K562 (cell line): Measurements from ENCODE around the gene ERCC1. TPM values are rescaled to one million over a fixed set of nuclear protein-coding genes. Genes with fewer than 3 reads are reported as not detected.

ENCODE experiments used
- CTCF ChIP-seq, 3 experiments: IDR thresholded peaks in 2 of 3; conservative IDR thresholded peaks in 1 of 3; 2 replicates each; pipeline ENCODE4 v1.5.1; 2011 to 2012; ENCODE audit warnings: low read length in 3 of 3, mild to moderate bottlenecking in 3 of 3, control low read depth in 2 of 3, improper control_type of control experiment in 1 of 3, inconsistent platforms in 1 of 3, low read depth in 1 of 3, mixed read lengths in 1 of 3, moderate library complexity in 1 of 3; ENCODE audit not compliant: insufficient read depth in 2 of 3
- ERF ChIP-seq: fragments of 450-650 bp; formaldehyde crosslinking; IDR thresholded peaks from 2 replicates; pipeline ENCODE4 v1.4.0; 2020; ENCODE audit warnings: mild to moderate bottlenecking, mixed read lengths
- FOXJ2 ChIP-seq: fragments of 200-800 bp; sonication (Bioruptor generic); IDR thresholded peaks from 2 replicates; pipeline ENCODE4 v1.6.1; 2016; ENCODE audit warnings: missing genetic modification characterization, missing compliant biosample characterization
- GABPA ChIP-seq: fragments of 200-800 bp; sonication (Bioruptor generic); conservative IDR thresholded peaks from 2 replicates; pipeline ENCODE4 v1.6.1; 2016; ENCODE audit warnings: low read depth, missing genetic modification characterization, missing compliant biosample characterization
- HDAC1 ChIP-seq, 2 experiments: fragments of 450-650 bp; IDR thresholded peaks; 2 replicates each; pipeline ENCODE4 v1.6.1; 2016 to 2017; ENCODE audit warnings: inconsistent platforms in 1 of 2, mild to moderate bottlenecking in 1 of 2, moderate library complexity in 1 of 2
- POU5F1 ChIP-seq: fragments of 150-350 bp; IDR thresholded peaks from 2 replicates; pipeline ENCODE4 v1.6.1; 2014; ENCODE audit warnings: borderline replicate concordance, low read length, low read depth, mild to moderate bottlenecking; ENCODE audit not compliant: partially characterized antibody
- RFX5 ChIP-seq: IDR thresholded peaks from 2 replicates; pipeline ENCODE4 v1.6.1; 2011; ENCODE audit warnings: low read depth, mild to moderate bottlenecking, improper control_type of control experiment, low read length
- SIN3B ChIP-seq: fragments of 450-650 bp; IDR thresholded peaks from 2 replicates; pipeline ENCODE4 v1.6.1; 2017; ENCODE audit warnings: low read depth, mild to moderate bottlenecking, moderate library complexity
- SP1 ChIP-seq: sonication (generic); formaldehyde crosslinking; IDR thresholded peaks from 2 replicates; pipeline ENCODE4 v1.8.1; 2022; ENCODE audit warnings: mild to moderate bottlenecking, missing genetic modification reagents
- TBL1XR1 ChIP-seq, 2 experiments: IDR thresholded peaks; 2 replicates each; pipeline ENCODE4 v1.6.1; 2012; ENCODE audit warnings: improper control_type of control experiment in 2 of 2, low read length in 2 of 2, mild to moderate bottlenecking in 1 of 2
- TSHZ1 ChIP-seq: fragments of 250-450 bp; sonication (Bioruptor Pico); IDR thresholded peaks from 2 replicates; pipeline ENCODE4 v1.4.0; 2020; ENCODE audit warnings: mild to moderate bottlenecking, moderate library complexity
- VEZF1 ChIP-seq: fragments of 200-800 bp; sonication (Bioruptor generic); IDR thresholded peaks from 2 replicates; pipeline ENCODE4 v1.6.1; 2017; ENCODE audit warnings: missing genetic modification characterization, missing compliant biosample characterization
- ZNF121 ChIP-seq: sonication (generic); formaldehyde crosslinking; conservative IDR thresholded peaks from 2 replicates; pipeline ENCODE4 v1.8.0; 2022; ENCODE audit warnings: missing genetic modification reagents
- ZNF395 ChIP-seq: fragments of 200-800 bp; sonication (Bioruptor generic); IDR thresholded peaks from 2 replicates; pipeline ENCODE4 v1.6.1; 2017; ENCODE audit warnings: missing genetic modification characterization, missing compliant biosample characterization
- polyA plus RNA-seq, 8 experiments: library from polyadenylated mRNA; depleted of rRNA in 4 of 8; stranded (reverse) in 5 of 8; unstranded in 3 of 8; fragments of >200 nt; fragmentation: Nextera tagmentation in 2 of 8; fragmentation: Illumina TruSeq in 1 of 8; extraction: Ambion mirVana in 2 of 8; extraction: Trizol in 1 of 8; gene quantifications; 2 replicates each; pipeline versions ENCODE4 v1.2.1 to v1.2.3, GENCODE V29; 2011 to 2014; ENCODE audit warnings: inconsistent platforms in 1 of 8, missing spikeins in 1 of 8
- total RNA-seq, 7 experiments: library from RNA; depleted of rRNA in 6 of 7; stranded (reverse); fragments of >200 nt in 6 of 7; fragmentation: Illumina TruSeq in 2 of 7; extraction: Trizol in 2 of 7; gene quantifications; 2 replicates each; pipeline versions ENCODE4 v1.2.1 to v1.2.3, GENCODE V29; 2011 to 2021; ENCODE audit warnings: low replicate concordance in 1 of 7

The ERCC1 gene
- total and polyA plus RNA-seq, 9 of the 15 experiments (the other 6 are each of a cell fraction or from before 2014, with no cell fraction given), result 9.3 to 92.6 (median 60.0) TPM

- TF ChIP-seq TSHZ1 (CRISPR knock-in tag) (no peak), FOXJ2 (tag) (peak; percentile 63; the same call in 1 of the 2 replicates), RFX5 (peak; percentile 19; the same call in 1 of the 2 replicates), ZNF395 (peak; percentile 96), HDAC1 (IDR thresholded peaks at IDR 0.05) (peak in 1 of 2 experiments; percentile 97; a peak in 2 of 4 replicates), VEZF1 (CRISPR knock-in tag) (peak; percentile 65), SIN3B (no peak), SP1 (CRISPR knock-in tag) (0 out of 2 replicates have a peak, but pooled peaks have one; percentile 10), POU5F1 (peak; percentile 75), TBL1XR1 (IDR thresholded peaks at IDR 0.05; ENCODE audit: low read length in 2 of 2) (peak; percentile 10 to 80; a peak in 3 of 4 replicates), CTCF (IDR thresholded peaks at IDR 0.05 in 2 of 3, conservative IDR thresholded peaks at IDR 0.05 in 1 of 3; ENCODE audit: insufficient read depth in 2 of 3, low read depth in 1 of 3, low read length in 3 of 3) (peak in 1 of 3 experiments; percentile 11; a peak in 1 of 6 replicates), ERF (CRISPR knock-in tag) (no peak), ZNF121 (CRISPR knock-in tag) (no peak), GABPA (tag) (peak; percentile 45; the same call in 1 of the 2 replicates)
Measured at GRCh38 chr19:45405435-45406225, 18.1 kb downstream of the ERCC1 start (continued).
